Kidney glomerular epithelial cell (primary cell): ENCODE measurements around the gene PTCHD4.
"Not testable (repeated sequence)": the region's sequence is repeated elsewhere in the genome, so short reads cannot be mapped to it uniquely, and the experiment has no call there.

Source experiments
- DNase-seq: peaks from one replicate; lab custom pipeline; 2025; lab: John Stamatoyannopoulos, UW

PTCHD4 gene

DNA sequence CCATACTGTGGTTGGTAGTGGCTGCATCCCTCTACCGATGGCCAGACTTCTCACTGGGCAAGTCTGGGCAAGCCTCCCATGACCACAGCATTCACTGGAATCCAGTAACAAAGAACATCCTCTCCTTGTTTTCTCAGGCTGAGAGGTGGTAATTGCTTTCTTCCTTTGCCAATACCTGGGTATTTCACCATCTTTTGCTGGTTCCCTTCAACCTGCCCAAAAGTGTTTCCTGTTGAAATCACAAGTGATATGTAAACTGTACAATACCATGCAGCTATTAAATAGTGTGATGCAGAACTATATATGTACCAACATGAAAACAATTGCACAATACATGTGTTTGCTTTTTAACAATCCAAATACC lies at the start of gene PTCHD4:
Gene PTCHD4 (minus strand): TSS at position 55 of the 364 bp plus-strand sequence. CDS start 42,240 bp downstream, outside the sequence.
- DNase-seq: no peak

- peak; percentile 72 for DNase-seq
Observed at GRCh38 chr6:48151142-48151541, 40.1 kb upstream of the PTCHD4 start.

DNA sequence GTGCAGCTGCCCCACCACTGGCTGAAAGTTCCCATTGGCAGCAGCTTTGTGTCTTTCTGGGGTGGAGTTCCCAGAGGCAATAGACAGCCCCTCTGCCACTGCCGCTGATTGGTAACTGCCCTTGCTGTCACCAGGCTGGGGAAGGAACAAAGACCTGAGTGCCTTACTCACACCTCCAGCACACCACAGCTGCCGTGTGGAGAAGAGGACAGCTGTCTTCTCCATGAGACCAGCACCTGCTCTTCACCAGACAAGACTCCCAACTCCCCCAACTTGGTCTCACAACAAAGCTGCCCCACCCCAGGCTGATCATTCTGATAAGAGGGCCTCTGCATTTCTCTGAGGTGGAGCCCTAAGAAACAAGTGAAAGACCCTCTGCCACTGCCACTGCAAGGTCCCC lies 39.7 kb upstream of the PTCHD4 start:
- no peak for DNase-seq

DNA sequence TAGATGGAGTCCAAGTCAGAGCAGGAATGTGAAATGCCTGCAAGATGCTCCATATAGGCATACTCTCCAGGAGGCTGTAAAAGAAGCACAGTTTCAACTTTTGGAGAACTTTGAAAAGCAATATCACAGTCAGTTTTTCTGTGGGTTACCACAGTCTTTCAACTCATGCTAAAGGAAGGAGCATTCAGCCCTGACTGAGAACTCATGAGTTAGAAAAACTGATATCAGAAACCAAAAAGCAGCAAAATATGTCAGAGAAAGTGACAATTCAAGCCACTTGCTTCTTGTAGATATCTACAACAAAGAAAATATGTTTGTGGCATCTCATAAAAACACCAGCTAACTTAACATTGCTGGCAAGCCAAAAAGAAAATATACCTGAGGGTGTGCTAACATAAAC lies 36.1 kb upstream of the PTCHD4 start:
- no peak for DNase-seq

- DNase-seq: no peak
Observed at GRCh38 chr6:48144021-48144420, 33.0 kb upstream of the PTCHD4 start.

DNA sequence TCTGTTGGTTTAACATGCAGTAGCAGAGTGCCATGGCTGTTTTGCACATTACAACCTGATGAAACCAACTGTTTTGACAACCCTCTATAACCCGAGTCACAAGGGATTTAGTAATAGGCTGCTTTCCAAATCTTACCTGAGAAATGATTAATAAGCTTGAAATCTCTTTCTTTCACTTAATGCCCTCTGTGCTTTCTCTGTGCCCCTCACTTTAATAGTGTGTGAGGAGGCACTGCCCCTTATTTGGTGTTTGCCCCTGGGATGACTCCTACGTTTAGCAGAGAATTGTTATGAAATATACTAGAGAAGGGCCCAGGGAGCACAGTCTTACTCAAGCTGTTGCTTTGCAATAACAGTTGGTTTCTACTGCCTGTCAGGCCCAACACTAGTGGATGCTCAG lies 31.0 kb upstream of the PTCHD4 start:
- peak; percentile 47 for DNase-seq

DNA sequence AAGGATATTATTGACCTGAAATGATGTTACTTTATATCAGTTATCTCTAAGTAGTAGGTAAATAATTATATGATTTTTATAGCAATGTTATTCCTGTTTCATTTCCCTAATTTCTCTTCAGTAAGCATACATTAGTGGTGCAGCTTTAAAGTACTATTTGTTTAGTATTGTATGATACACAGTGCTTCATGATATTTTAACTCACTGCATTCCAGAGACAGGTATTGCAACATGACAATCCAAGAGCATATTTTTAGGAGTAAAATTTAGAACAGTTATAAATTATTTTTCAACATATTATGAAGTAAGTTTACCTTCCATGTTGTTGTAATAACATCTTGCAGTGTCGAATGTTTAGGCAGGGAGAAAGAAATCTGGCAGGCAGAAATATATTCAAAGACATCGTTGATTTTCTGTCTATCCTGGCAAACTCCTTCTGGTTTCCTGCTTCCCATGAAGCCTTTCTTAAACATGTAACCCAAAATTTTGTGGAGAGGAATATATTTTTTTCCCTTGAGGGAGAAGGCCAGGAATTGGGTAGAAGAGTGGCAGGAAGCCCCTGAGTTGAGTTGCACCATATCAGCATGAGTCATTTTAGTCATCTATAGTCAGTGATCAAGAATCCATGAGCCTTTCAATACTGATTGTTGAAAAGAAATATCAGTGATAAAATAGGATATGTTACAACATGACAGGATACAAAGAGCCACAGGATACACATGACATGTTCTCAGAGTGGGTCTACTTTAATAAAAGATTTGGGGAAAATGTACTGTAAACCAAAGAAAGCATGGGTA lies 29.0 kb upstream of the PTCHD4 start:
- no peak for DNase-seq

DNA sequence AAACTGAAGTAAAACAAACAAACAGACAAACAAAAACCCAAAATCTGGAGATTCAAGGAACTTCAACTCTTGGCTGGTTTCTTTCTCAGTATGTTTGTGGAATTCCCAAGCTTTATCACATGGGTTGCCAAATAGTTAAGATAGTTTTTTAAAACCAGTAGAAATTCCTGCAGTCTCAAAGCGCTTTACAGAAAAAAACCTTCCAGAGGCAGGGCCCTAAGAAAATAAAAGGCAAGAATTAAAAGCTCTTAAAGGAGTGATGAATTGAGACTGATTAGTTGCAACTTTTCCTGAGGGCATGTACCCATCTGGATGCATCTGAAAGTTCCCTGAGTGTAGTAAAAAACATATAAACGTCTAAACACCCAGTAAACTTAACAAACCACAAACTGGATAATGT lies 25.9 kb upstream of the PTCHD4 start:
- no peak for DNase-seq

- peak; percentile 64 for DNase-seq
Observed at GRCh38 chr6:48135323-48136084, 24.5 kb upstream of the PTCHD4 start.

- DNase-seq: peak; percentile 53
Observed at GRCh38 chr6:48134246-48134645, 23.2 kb upstream of the PTCHD4 start.

GRCh38 chr6:48123601-48124000 lies 12.6 kb upstream of the PTCHD4 start:
- no peak for DNase-seq

- DNase-seq: not testable (repeated sequence)
Observed at GRCh38 chr6:48121983-48122749, 11.2 kb upstream of the PTCHD4 start.

DNA sequence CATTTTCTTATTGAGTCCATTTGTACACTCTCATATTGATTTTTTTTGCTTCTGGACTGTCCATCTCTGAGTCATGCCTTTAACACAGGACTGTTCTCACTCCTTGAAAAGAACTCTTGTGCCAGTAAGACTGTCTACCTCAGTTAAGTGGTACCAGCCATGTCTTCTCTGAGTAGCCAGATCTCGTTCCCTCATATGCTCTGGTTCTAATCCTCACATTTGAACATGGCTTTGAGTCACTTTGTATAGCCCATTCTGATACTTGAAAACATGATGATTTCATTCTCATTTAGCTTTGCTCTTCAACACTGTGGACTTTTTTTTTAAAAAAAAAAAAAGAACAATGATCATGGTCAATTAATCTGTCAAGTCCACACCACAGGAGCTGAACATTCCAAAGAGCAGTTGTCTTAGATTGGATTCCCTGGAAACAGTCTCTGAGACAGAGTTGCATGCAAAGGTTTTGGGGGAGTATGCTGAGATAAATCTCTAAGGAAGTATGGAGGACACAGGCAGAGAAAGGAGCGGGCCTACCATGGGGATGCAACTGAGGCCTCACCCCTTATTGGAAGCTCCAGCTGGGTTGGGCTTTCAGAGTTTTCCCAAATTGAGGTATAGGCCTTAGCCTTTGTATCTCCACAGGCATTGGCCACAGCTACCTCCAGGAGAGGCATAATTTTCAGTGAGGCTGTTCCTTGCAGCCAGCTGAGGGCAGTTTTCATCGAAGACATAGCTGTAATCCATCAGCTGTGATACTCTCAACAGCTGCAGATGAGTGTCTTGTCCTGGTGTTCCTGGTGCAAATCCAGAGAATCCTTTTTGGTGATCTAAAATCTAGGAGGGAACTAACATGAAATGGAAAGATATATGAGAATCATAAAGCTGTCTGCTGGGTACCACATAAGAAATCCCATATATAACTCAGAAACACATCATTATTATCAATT lies 6.0 kb upstream of the PTCHD4 start:
- DNase-seq: no peak

DNA sequence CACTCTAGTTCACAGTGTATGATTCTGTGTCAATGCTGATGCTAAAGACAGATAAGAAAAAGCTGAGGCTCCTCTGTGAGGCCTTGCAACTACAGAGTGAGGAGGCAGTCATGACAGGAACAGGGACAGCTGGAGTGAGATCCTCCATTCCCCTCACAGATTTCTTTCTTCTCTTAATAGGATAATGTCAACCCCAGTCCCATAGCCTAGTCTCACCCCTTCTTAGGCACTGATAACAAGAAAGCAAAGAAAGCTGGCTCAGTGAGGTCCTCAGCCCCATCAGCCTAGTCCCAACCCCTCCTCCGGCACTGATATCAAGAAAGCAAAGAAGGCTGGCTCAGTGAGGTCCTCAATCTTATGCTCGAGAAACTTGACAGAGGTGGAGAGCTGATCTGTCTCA lies 2.1 kb upstream of the PTCHD4 start:
- no peak for DNase-seq

DNA sequence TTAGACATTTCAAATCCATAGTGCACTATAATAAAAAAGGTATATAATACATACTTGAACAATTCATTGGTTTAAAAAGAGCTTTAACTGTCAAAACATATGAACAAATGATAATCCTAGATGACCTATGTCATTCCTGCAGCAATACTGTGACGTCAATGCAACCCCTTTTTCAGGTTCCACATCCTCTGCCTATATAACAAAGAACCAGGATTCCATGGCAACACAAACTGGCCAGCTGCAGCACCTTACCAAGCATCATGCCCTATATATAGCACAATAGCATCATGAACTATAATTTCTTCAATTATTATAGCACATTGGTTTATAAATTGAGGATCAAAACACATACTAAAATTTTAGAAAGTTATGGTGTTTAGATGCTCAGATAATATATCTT lies 578 bp upstream of the PTCHD4 start:
- no peak for DNase-seq

- peak; percentile 39 for DNase-seq
Observed at GRCh38 chr6:48110436-48111142, 408 bp downstream of the PTCHD4 start.

- DNase-seq: no peak
Observed at GRCh38 chr6:48109944-48110343, 1.1 kb downstream of the PTCHD4 start.

- DNase-seq: not testable (repeated sequence)
Observed at GRCh38 chr6:48102476-48103195, 8.4 kb downstream of the PTCHD4 start.

DNA sequence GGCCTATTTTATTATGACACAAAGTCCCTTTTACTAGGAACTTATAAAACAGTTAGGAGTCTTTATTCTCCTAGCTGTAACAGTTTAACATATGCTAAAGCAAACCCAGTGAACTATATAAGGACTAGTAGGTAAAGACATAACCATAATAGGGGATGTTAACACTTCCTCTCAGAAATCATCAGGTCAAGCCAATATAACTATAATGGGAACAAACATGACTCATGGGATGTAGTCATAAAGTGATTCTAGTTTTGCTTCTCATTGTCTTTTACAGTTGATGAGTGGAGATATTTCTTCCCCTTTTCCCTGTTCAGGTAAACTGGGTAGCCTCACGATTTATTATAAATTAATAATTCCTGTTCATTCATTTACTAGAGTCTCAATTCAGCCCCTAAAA lies 9.7 kb downstream of the PTCHD4 start:
- no peak for DNase-seq

- no peak for DNase-seq
Observed at GRCh38 chr6:48100588-48100895, 10.5 kb downstream of the PTCHD4 start.
